GM08714 (cell line): Measurements from ENCODE around the gene JAK2.
"Not testable (repeated sequence)": the region's sequence is repeated elsewhere in the genome, so short reads cannot be mapped to it uniquely, and the experiment has no call there.

Experiments
- H3K4me3 ChIP-seq: fragments of 200-500 bp; sonication (Bioruptor generic); 2 replicates; pipeline ENCODE4 v1.5.1; 2014; ENCODE audit warnings: mild to moderate bottlenecking, low read length, inconsistent platforms
- ZNF274 ChIP-seq: IDR thresholded peaks from 2 replicates; pipeline ENCODE4 v1.6.1; 2012; ENCODE audit warnings: mild to moderate bottlenecking, low read depth, low read length

JAK2 gene

GRCh38 chr9:4986783-4987182, 1.7 kb downstream of the JAK2 start:
- peak overlapping the region; percentile 88; the same call in 1 of the 2 replicates for H3K4me3 ChIP-seq
- TF ChIP-seq ZNF274, result no peak

GRCh38 chr9:4987961-4988421, 2.9 kb downstream of the JAK2 start:
- no peak for TF ChIP-seq ZNF274
- H3K4me3 ChIP-seq, result peak overlapping the region; percentile 60

GRCh38 chr9:4992872-4993271, 7.8 kb downstream of the JAK2 start:
- no peak for TF ChIP-seq ZNF274
- no peak overlapping the region for H3K4me3 ChIP-seq

DNA sequence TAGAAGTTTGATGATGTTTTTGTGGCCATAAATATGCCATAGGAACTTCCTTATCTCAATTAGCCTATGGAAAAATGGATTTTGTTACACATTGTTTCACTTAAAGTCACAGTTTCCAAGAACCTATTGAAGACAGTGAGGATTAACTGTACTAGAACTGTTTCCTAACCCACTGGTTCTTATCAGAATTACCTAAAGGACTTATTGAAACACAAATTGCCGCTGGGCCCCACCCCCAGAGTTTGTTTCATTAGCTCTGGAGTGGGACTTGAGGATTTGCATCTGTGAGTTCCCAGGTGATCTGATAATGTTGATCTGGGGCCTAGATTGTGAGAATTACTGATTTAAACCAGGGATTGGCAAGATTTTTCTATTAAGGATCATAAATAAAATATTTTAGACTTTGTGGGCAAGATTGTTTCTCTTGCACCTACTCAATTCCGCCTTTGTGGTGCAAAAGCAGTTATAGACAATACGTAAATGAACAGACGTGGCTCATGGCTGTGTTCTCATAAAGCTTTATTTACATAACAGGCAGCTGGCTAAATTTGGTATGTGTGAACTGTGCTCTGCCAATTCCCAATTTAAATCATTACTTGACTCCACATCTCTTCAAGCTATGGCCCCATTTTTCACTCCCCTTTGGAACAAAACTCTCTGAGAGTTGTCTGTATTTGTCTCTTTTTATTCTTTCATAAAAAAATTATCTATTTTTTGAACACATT, 9.3 kb downstream of the JAK2 start:
- no peak for TF ChIP-seq ZNF274
- no peak overlapping the region for H3K4me3 ChIP-seq

DNA sequence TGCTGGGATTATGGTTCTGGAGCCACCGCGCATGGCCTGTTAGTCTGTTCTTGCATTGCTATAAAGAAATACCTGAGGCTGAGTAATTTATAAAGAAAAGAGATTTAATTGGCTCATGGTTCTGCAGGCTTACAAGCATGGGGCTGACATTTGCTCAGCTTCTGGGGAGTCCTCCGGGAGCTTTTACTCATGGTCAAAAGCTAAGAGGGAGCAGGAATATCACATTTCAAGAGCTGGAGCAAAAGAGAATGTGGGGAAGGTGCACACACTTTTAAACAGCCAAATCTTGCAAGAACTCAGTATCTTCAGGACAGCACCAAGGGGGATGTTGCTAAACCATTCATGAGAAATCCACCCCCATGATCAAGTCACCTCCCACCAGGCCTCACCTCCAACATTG, 12.1 kb downstream of the JAK2 start:
- TF ChIP-seq ZNF274, result no peak

DNA sequence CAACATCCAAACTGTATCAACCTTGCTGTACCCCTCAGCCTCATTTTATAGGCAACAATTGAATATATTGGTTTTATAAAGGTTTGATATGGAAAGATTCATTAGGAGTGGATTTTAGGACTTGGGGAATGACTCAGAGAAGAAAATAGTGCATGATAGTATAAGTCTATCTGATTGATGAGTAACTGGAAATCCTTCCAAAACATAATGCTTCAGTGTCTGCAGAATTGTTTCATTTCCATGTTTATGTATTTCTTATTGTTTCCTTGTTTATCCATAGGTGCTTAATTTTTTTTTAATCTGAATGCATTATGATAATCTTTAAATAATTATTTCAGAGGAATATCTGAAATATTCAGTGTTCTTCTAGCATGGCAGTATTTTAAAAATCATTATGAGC, 12.6 kb downstream of the JAK2 start:
- no peak overlapping the region for H3K4me3 ChIP-seq
- TF ChIP-seq ZNF274, result no peak

More for the DNA sequence above, 12.1 kb downstream of the JAK2 start:
- H3K4me3 ChIP-seq, result no peak overlapping the region

GRCh38 chr9:5002811-5003210, 17.7 kb downstream of the JAK2 start:
- H3K4me3 ChIP-seq, result no peak overlapping the region
- no peak for TF ChIP-seq ZNF274

DNA sequence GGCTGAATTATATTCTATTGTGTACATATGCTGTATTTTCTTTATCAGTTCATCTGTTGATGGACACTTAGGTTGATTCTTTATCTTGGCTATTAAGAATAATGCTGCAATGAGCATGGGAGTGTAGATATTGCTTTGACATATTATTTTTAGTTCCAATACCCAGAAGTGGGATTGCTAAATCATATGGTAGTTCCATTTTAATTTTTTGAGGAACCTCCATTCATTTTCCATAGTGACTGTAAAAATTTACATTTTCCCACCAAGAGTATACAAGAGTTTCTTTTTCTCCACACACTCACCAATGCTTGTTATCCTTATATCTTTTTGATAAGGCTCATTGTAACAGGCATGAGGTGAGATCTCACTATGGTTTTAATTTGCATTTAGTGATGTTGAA, 19.4 kb downstream of the JAK2 start:
- no peak overlapping the region for H3K4me3 ChIP-seq

DNA sequence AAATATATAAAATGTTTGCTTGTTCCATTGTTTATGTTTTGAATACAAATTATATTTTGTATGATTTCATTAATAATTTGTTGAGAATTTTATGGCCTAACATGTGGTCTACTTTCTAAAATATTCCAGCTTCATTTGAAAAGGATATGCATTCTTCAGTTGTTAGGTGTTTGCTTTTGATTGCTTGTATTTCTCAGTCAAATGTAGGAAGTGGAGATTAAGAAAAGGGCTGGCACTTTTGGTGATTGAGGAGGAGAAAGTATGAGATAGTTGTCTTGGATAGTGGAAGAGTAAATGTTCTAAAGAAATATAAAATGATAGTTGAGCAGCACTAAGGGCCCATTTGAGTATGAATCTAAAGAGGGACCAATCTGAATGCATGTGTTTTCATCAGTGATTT, 23.1 kb downstream of the JAK2 start:
- TF ChIP-seq ZNF274, result no peak
- no peak overlapping the region for H3K4me3 ChIP-seq

More for the DNA sequence above, 19.4 kb downstream of the JAK2 start:
- TF ChIP-seq ZNF274, result no peak

GRCh38 chr9:5013374-5013773, 28.3 kb downstream of the JAK2 start:
- TF ChIP-seq ZNF274, result no peak

DNA sequence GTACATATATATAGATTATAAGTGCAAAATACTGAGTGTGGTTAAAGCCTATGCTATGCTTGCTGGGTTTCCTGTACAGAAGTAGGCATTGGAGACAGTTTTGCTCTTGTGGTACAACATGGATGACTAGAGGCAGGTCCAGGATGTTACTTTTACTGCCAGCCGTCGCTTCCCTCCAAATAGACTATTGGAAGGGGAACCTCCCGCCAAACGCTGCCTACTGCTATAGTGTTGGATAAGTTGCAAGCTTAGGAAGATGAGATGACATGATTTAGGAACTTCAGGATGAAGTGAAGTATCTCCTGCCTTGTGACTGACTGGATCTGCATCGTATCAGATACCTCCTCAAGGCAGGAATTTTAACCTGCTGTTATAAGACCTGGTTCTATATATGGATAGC, 30.9 kb downstream of the JAK2 start:
- H3K4me3 ChIP-seq, result no peak overlapping the region
- no peak for TF ChIP-seq ZNF274

More at GRCh38 chr9:5013374-5013773, 28.3 kb downstream of the JAK2 start:
- no peak overlapping the region for H3K4me3 ChIP-seq

DNA sequence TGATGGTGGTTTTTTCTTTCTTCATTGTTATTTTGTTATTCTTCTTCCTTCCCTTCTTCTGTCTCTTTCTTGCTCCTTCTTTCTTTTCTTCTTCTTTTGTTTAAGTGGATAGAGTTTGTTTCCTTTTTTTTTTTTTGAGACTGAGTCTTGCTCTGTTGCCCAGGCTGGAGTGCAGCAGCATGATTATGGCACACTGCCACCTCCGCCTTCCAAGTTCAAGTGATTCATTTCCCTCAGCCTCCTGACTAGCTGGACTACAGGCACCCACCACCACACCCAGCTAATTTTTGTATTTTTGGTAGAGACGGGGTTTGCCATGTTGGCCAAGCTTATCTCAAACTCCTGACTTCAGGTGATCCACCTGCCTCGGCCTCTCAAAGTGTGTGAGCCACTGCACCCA, 40.3 kb downstream of the JAK2 start:
- no peak overlapping the region for H3K4me3 ChIP-seq
- TF ChIP-seq ZNF274, result no peak

GRCh38 chr9:5031941-5032340, 46.9 kb downstream of the JAK2 start:
- H3K4me3 ChIP-seq, result not testable (repeated sequence)

DNA sequence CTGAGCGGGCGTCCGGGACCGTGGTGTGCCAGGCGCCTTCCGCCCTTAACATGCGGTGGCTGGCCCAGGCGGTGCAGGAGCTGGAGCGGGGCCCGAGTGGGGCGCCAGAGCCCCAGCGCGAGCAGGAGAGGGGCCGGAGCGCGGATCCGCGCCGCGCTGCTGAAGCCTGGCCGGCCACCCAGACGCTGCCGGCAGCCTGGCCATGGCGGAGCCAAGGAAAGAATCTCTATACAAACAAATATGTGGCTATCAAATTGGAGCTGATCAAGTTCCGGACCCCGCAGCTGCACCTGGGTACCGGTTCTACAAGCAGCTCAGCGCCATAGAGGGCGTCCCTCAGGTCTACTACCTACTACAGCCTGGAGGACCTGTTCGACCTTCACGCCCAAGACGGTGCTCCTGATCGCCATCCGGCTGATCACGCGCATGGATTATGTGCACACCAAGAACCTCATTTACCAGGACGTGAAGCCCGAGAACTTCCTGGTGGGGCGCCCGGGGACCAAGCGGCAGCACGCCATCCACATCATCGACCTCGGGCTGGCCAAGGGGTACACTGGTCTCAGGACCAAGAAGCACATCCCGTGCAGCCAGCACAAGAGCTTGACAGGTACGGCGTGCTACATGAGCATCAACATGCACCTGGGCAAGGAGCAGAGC, 55.8 kb downstream of the JAK2 start:
- no peak for TF ChIP-seq ZNF274
- no peak overlapping the region for H3K4me3 ChIP-seq

DNA sequence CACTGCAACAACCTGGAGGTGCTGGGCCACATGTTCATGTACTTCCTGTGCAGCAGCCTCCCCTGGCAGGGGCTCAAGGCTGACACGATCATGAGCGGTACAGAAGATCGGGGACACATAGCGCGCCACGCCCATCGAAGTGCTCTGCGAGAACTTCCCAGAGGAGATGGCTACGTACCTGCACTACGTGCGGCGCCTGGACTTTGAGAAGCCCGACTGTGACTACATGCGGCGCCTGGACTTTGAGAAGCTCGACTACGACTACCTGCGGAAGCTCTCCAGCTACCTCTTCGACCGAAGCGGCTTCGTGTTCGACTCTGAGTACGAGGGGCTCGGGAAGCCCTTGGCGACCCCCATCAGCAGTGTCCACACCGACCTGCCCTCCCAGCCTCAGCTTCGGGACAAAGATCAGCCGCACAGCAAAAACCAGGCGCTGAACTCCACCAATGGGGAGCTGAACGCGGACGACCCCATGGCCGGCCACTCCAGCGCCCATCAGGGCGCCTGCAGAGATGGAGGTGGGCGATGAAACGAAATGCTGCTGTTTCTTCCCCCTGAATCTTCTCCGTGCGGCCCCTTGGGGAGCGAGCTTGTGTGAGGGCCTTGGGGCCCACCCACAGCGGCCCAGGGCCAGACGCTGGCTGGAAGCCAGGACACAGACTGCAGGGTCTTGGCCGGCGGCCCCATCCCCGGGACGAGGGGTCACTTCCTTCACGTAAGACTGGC, 56.5 kb downstream of the JAK2 start:
- H3K4me3 ChIP-seq, result no peak overlapping the region
- TF ChIP-seq ZNF274, result no peak
